Measurements from ENCODE around the gene DLG2. TPM values are rescaled to one million over a fixed set of nuclear protein-coding genes. Genes with fewer than 3 reads are reported as not detected.

The DLG2 gene
- total and polyA plus RNA-seq, 2 of the 4 experiments (the other 2 are of a cell fraction) = 0.31 to 0.36 TPM

DNA sequence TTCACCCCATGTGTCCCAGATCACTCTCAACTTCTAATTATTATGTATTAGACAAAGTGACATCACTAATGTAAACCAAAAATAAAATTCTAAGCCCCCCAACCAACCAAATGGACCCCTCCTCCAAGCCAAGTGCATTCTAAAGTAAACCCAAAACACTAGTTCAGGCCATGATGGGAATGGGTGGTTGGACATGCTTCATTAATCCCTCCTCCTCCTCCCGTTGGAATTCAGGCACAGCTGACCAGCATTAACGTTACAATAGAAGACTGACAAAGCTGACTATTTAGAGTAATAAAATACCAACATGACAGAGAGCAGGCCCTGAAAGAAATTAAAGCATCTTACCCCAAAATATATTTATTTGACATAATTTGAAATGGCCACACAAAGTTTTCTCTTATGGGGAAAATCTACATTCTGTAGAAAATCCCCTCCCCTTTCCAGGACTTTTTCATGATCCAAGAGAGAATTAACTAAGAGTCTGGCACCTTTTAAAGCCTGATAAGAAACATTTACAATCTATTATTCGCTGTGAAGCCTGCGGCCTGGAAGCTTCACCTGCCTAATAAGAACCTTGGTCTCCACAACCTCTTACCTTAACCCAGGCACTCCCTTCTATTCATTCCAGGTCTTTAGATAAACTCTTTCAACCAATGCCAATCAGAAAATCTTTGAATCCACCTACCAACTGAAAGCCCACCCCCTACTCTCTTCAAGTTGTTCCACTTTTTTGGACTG lies 1392.5 kb downstream of the DLG2 start:
- no peak overlapping the region for H2AK9ac ChIP-seq (replicated peaks; ENCODE audit: low read depth, low read length, poor library complexity)
- no peak overlapping the region for H3K9ac ChIP-seq (ENCODE audit: low read depth, low read length)
- no peak overlapping the region for H3K27ac ChIP-seq (ENCODE audit: insufficient read depth, low read length)
- no peak overlapping the region for H3K4ac ChIP-seq (ENCODE audit: low read depth, low read length)
- no peak overlapping the region for H3K18ac ChIP-seq (ENCODE audit: low read depth, low read length)
- ATAC-seq (ENCODE audit: low read depth) (no peak), DNase-seq (no peak)
- H3K4me1 ChIP-seq (ENCODE audit: control insufficient read depth, insufficient read depth, low read length) = no peaks in the 10 kb centered on the region
- H2AFZ ChIP-seq (replicated peaks; ENCODE audit: low read length, poor library complexity) = no peak overlapping the region
- no peak overlapping the region for H2BK120ac ChIP-seq (ENCODE audit: low read depth, low read length)
- H4K5ac ChIP-seq (ENCODE audit: low read depth, low read length) = no peak overlapping the region
- intact Hi-C loops (cut with micrococcal nuclease) = loop anchor here (5.0 kb wide), 1 partner anchor 263 kb away; no protein-coding TSS in a partner anchor
- no peak overlapping the region for H2BK15ac ChIP-seq (ENCODE audit: low read depth, low read length)
- H4K91ac ChIP-seq (ENCODE audit: insufficient read depth, low read depth, low read length) = no peak overlapping the region
- no peaks in the 10 kb centered on the region for H3K27me3 ChIP-seq (ENCODE audit: control insufficient read depth, insufficient read depth, low read length)
- no peak overlapping the region for H2BK5ac ChIP-seq (ENCODE audit: low read depth, low read length, poor library complexity, severe bottlenecking)
- H3K79me1 ChIP-seq (ENCODE audit: low read depth in 1 of 2, low read length in 2 of 2) = no peaks in the 10 kb centered on the region
- POLR2A ChIA-PET (ENCODE audit: unreplicated experiment) = no interaction called here
- H2AK5ac ChIP-seq (ENCODE audit: low read depth, low read length) = no peak overlapping the region
- H4K8ac ChIP-seq (ENCODE audit: low read depth in 2 of 2, low read length in 2 of 2) = no peak overlapping the region
- CTCF ChIA-PET = interaction anchor here (0.6 kb wide), 1 partner anchor 1705 kb away, joined by 6 read pairs; no protein-coding TSS in a partner anchor
- in situ Hi-C loops (cut with MboI; ENCODE audit: low sequenced_read_pairs) = no loop called here
- no peaks in the 10 kb centered on the region for H4K20me1 ChIP-seq (ENCODE audit: insufficient read depth, low read length)
- H3K4me2 ChIP-seq (ENCODE audit: low read depth, low read length) = no peak overlapping the region
- H3K23ac ChIP-seq (ENCODE audit: low read depth, low read length) = no peak overlapping the region
- no peak overlapping the region for H3K56ac ChIP-seq (ENCODE audit: extremely low read depth, insufficient read depth, low read length)
- H3K9me1 ChIP-seq (ENCODE audit: insufficient read depth, low read length) = no peaks in the 10 kb centered on the region
- H3K9me3 ChIP-seq (ENCODE audit: control insufficient read depth, insufficient read depth, low read length) = no peaks in the 10 kb centered on the region
- no peaks in the 10 kb centered on the region for H3K36me3 ChIP-seq (ENCODE audit: control insufficient read depth, insufficient read depth, low read length)
- 69% methylated on average over 2 of the region's 4 CpGs; no CpG with 5 or more reads in 1 of the 2 experiments for WGBS, 2 experiments (ENCODE audit: extremely low coverage in 2 of 2, insufficient read length in 1 of 2)
- no peak overlapping the region for H2BK20ac ChIP-seq (ENCODE audit: low read depth, low read length)
- no TSS peak for BruUV-seq (replicated peaks)
- H3K14ac ChIP-seq (replicated peaks; ENCODE audit: low read depth, low read length) = no peak overlapping the region
- H3K4me3 ChIP-seq (ENCODE audit: insufficient read depth, low read depth, low read length) = no peak overlapping the region
- TF ChIP-seq NFE2L2 (IDR thresholded peaks at IDR 0.05; ENCODE audit: low read depth, low read length) (no peak), CHD1 (IDR thresholded peaks at IDR 0.05; ENCODE audit: low read depth, low read length) (no peak), FOS (IDR thresholded peaks at IDR 0.05; ENCODE audit: low read depth, low read length) (no peak), RFX5 (IDR thresholded peaks at IDR 0.05; ENCODE audit: low read depth, low read length) (no peak), RCOR1 (IDR thresholded peaks at IDR 0.05; ENCODE audit: insufficient replicate concordance, low read length) (no peak), CTCF (conservative IDR thresholded peaks at IDR 0.05; ENCODE audit: low read depth, low read length) (no peak), CEBPB (IDR thresholded peaks at IDR 0.05; ENCODE audit: low read depth, low read length) (no peak), ELK1 (IDR thresholded peaks at IDR 0.05; ENCODE audit: borderline replicate concordance, low read depth, low read length) (no peak), USF2 (IDR thresholded peaks at IDR 0.05; ENCODE audit: low read depth, low read length) (no peak), POLR2A (IDR thresholded peaks at IDR 0.05; ENCODE audit: low read depth, low read length) (no peak), BHLHE40 (IDR thresholded peaks at IDR 0.05; ENCODE audit: low read depth, low read length) (no peak), SMC3 (IDR thresholded peaks at IDR 0.05; ENCODE audit: low read depth, low read length) (no peak), MAFK (IDR thresholded peaks at IDR 0.05; ENCODE audit: low read depth, low read length) (no peak), MAZ (IDR thresholded peaks at IDR 0.05; ENCODE audit: borderline replicate concordance, low read depth, low read length) (no peak), RAD21 (IDR thresholded peaks at IDR 0.05; ENCODE audit: low read length) (no peak), MXI1 (IDR thresholded peaks at IDR 0.05; ENCODE audit: borderline replicate concordance, low read depth, low read length) (no peak)
- dilution Hi-C loops (cut with HindIII; ENCODE audit: low sequenced_read_pairs, unreplicated experiment) = no loop called here

Data from IMR-90 (cell line).